Measurements from ENCODE around the gene RTN4RL1.
A peak's percentile ranks its signal among the peaks of the same experiment; 100 is the strongest.

The RTN4RL1 gene

GRCh38 chr17:1918346-1919162, 106.6 kb downstream of the RTN4RL1 start:
- DNase-seq (ENCODE audit: low read depth) = no peak

- no peak for DNase-seq (ENCODE audit: low read depth)
Observed at GRCh38 chr17:1916963-1917715, 108.0 kb downstream of the RTN4RL1 start.

- DNase-seq (ENCODE audit: low read depth) = no peak
Observed at GRCh38 chr17:1916316-1916715, 108.8 kb downstream of the RTN4RL1 start.

- no peak for DNase-seq (ENCODE audit: low read depth)
Observed at GRCh38 chr17:1915889-1916288, 109.2 kb downstream of the RTN4RL1 start.

- no peak for DNase-seq (ENCODE audit: low read depth)
Observed at GRCh38 chr17:1914661-1915083, 110.5 kb downstream of the RTN4RL1 start.

- DNase-seq (ENCODE audit: low read depth) = no peak
Observed at GRCh38 chr17:1913702-1914101, 111.4 kb downstream of the RTN4RL1 start.

- DNase-seq (ENCODE audit: low read depth) = no peak
Observed at GRCh38 chr17:1912146-1912545, 113.0 kb downstream of the RTN4RL1 start.

GRCh38 chr17:1909985-1910384, 115.1 kb downstream of the RTN4RL1 start:
- DNase-seq (ENCODE audit: low read depth) = no peak

GRCh38 chr17:1908699-1909309, 116.3 kb downstream of the RTN4RL1 start:
- DNase-seq (ENCODE audit: low read depth) = peak; percentile 15

- no peak for DNase-seq (ENCODE audit: low read depth)
Observed at GRCh38 chr17:1907909-1908698, 117.0 kb downstream of the RTN4RL1 start.

- no peak for DNase-seq (ENCODE audit: low read depth)
Observed at GRCh38 chr17:1907216-1907631, 117.9 kb downstream of the RTN4RL1 start.

- no peak for DNase-seq (ENCODE audit: low read depth)
Observed at GRCh38 chr17:1906662-1907101, 118.5 kb downstream of the RTN4RL1 start.

GRCh38 chr17:1905190-1905913, 119.8 kb downstream of the RTN4RL1 start:
- DNase-seq (ENCODE audit: low read depth) = no peak

- DNase-seq (ENCODE audit: low read depth) = no peak
Observed at GRCh38 chr17:1904273-1905182, 120.6 kb downstream of the RTN4RL1 start.

- no peak for DNase-seq (ENCODE audit: low read depth)
Observed at GRCh38 chr17:1899403-1900000, 125.6 kb downstream of the RTN4RL1 start.

GRCh38 chr17:1898872-1899271, 126.3 kb downstream of the RTN4RL1 start:
- DNase-seq (ENCODE audit: low read depth) = no peak

- no peak for DNase-seq (ENCODE audit: low read depth)
Observed at GRCh38 chr17:1898332-1898731, 126.8 kb downstream of the RTN4RL1 start.

- DNase-seq (ENCODE audit: low read depth) = no peak
Observed at GRCh38 chr17:1897105-1897656, 128.0 kb downstream of the RTN4RL1 start.

Measured in activated T-cell treated with anti-CD3 and anti-CD28 coated beads for 48 hours (primary cell).